ENCODE measurements around the gene SGMS2.

GRCh38 chr4:107863416-107863815, 38.7 kb downstream of the SGMS2 start:
- TF ChIP-seq CTCF (IDR thresholded peaks at IDR 0.05 in 2 of 3, conservative IDR thresholded peaks at IDR 0.05 in 1 of 3; ENCODE audit: control insufficient read depth in 2 of 3, extremely low read depth in 1 of 3, insufficient read depth in 1 of 3, low read depth in 3 of 3, low read length in 3 of 3) (no peak), ATF3 (IDR thresholded peaks at IDR 0.05; ENCODE audit: borderline replicate concordance, extremely low read depth, low read depth, low read length) (no peak), SMC3 (IDR thresholded peaks at IDR 0.05; ENCODE audit: borderline replicate concordance, low read length) (no peak), CHD2 (IDR thresholded peaks at IDR 0.05; ENCODE audit: borderline replicate concordance, low read depth, low read length) (no peak), POLR2AphosphoS5 (IDR thresholded peaks at IDR 0.05; ENCODE audit: low read length) (no peak), ASH2L (IDR thresholded peaks at IDR 0.05; ENCODE audit: borderline replicate concordance, low read depth) (no peak), NFYB (IDR thresholded peaks at IDR 0.05; ENCODE audit: insufficient read depth, low read depth, low read length) (no peak), GABPA (IDR thresholded peaks at IDR 0.05; ENCODE audit: low read depth) (no peak), IRF3 (IDR thresholded peaks at IDR 0.05) (no peak), NRF1 (conservative IDR thresholded peaks at IDR 0.05; ENCODE audit: low read depth, low read length) (no peak), POLR2A (IDR thresholded peaks at IDR 0.05; ENCODE audit: low read depth, low read length) (no peak), ATF2 (IDR thresholded peaks at IDR 0.05; ENCODE audit: low read length) (no peak), EP300 (IDR thresholded peaks at IDR 0.05; ENCODE audit: borderline replicate concordance in 1 of 2, control insufficient read depth in 1 of 2, low read depth in 2 of 2, low read length in 2 of 2) (no peak), USF2 (IDR thresholded peaks at IDR 0.05; ENCODE audit: borderline replicate concordance, low read depth, low read length) (no peak)
